GM13976 (cell line): ENCODE results near the gene ANKRD7.

Experiments used
- DNase-seq: peaks from one replicate; pipeline ENCODE4 v3.0.0; 2012; ENCODE audit warnings: low spot score
- in situ Hi-C: fragments of 300-500 bp; cut with MboI; formaldehyde crosslinking; loops from one replicate; pipeline ENCODE4 v1.12.0; 2022; ENCODE audit warnings: low sequenced_read_pairs, mixed read lengths, inconsistent platforms; ENCODE audit not compliant: unreplicated experiment
- TF ChIP-seq, protein P1 (sequence below): IDR thresholded peaks from 2 replicates; pipeline ENCODE4 v1.5.1; 2012; ENCODE audit warnings: borderline replicate concordance, mild to moderate bottlenecking; ENCODE audit not compliant: insufficient read depth; ENCODE audit errors: extremely low read depth, missing control alignments, control extremely low read depth

ANKRD7 gene

DNA sequence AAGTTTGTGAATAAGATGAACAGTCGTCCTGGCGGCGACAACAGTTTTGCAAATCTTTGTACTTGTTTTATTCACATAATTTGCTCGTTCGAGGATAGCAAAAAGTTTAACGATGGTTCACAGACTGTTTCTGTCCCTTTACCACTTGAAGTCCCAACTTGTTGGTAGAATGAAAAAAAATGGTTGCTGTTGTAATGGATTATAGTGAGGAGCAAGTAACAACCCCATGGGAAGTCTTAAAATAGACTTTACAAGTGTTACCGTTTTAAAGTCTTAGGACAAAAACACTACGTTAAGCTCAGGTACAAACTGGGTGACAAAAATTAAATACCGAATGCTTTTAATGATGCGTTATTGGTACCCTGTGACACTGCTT, 40.0 kb upstream of the ANKRD7 start:
- TF ChIP-seq, protein P1, sequence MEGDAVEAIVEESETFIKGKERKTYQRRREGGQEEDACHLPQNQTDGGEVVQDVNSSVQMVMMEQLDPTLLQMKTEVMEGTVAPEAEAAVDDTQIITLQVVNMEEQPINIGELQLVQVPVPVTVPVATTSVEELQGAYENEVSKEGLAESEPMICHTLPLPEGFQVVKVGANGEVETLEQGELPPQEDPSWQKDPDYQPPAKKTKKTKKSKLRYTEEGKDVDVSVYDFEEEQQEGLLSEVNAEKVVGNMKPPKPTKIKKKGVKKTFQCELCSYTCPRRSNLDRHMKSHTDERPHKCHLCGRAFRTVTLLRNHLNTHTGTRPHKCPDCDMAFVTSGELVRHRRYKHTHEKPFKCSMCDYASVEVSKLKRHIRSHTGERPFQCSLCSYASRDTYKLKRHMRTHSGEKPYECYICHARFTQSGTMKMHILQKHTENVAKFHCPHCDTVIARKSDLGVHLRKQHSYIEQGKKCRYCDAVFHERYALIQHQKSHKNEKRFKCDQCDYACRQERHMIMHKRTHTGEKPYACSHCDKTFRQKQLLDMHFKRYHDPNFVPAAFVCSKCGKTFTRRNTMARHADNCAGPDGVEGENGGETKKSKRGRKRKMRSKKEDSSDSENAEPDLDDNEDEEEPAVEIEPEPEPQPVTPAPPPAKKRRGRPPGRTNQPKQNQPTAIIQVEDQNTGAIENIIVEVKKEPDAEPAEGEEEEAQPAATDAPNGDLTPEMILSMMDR, result no peak
- in situ Hi-C loops, result no loop called here
- DNase-seq, result no peak

DNA sequence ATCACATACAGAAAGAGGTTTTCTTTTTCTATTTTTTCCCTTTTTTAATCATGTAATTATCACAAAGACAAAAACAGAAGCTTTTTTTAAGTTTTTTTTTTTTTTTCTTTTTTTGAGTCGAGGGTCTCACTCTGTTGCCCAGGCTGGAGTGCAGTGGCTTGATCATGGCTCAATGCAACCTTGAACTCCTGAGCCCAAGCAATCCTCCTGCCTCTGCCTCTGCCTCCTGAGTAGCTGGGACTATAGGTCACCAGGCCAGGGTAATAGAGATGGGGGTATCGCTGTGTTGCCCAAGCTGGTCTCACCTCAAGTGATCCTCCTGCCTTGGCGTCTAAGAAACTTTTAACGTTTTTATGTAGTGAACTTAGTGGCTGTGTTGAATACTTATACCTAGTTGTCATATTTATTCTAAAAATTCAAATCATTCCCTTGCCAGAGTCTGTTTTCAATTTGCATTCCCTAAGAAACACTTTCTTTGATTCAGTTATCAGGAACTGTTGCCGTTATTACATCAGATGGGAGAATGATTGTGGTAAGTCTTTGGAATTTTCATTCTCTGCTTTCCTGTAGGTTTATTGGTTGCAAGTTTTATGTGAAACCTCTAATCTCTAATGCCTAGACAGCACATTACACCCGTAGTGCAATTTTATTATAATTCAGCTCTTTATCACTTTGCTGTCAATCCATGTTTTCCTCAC, 39.2 kb upstream of the ANKRD7 start:
- TF ChIP-seq, protein P1, result no peak
- in situ Hi-C loops, result no loop called here
- no peak for DNase-seq

DNA sequence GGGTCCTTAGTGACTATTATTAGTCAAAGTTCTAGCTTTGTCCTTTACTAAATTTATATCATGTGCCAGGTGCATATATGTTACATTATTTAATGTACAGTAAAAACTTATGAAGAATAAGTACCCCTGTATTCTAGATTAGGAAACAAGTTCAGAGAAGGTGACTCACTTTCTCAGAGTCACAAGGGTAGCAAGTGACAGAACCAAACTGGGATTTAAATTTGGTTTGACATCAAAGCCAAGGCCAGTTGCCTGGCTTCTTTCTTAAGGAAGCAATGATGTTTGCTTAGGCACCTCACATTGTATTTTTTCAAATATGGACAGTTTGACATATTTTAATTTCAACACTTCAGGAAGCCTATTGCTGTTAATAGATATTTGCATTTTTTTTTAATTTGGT, 38.0 kb upstream of the ANKRD7 start:
- TF ChIP-seq, protein P1, result no peak
- in situ Hi-C loops, result no loop called here

DNA sequence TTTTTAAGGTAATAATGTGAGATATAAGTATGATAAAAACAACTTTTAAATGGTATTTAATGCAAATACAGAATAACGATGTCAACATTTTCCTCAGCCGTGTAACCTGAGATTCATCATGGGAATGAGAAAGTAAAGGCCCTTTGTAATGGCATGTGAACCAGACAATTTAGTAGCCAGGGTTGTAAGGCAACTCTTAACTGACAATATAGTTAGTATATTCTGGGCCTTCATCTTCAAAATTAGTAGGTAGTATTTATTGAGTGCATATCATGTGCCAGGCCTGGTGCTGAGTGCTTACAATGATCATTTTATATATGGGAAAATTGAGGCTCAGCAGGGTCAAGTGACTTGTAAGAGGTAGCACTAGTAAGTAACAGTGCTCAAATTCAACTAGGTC, 29.9 kb upstream of the ANKRD7 start:
- in situ Hi-C loops, result no loop called here
- TF ChIP-seq, protein P1, result no peak
- DNase-seq, result no peak

More for the DNA sequence above, 38.0 kb upstream of the ANKRD7 start:
- no peak for DNase-seq

DNA sequence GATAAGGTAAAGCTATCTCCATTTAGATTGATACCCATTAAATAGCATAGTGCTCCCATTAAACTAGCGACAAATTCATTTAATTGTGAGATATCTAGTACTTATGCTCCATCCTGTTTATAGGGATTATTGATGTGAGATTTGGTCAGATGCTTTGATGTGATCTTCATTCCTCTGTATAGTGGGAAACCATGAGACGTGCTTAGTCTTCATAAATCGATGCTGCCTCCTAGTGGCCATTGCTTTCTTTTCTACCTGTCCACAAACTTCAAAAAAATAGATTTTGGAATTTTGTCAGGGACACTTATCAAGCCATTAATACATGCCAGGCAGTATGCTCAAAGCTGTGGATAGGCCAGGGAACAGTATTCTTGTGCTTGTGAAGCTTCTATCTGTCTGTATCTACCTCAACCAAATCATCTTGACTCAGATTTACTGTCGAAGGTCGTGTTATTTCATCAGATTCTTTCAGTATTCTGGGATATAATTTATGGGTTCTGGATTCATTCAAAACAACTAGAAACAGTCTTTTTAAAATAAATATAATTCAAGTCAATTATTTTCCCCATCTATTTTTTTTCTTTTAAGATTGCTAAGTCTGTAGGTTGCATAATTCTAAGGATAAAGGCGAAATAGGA, 28.5 kb upstream of the ANKRD7 start:
- in situ Hi-C loops, result no loop called here
- TF ChIP-seq, protein P1, result peak; percentile 62
- peak; percentile 21 for DNase-seq

DNA sequence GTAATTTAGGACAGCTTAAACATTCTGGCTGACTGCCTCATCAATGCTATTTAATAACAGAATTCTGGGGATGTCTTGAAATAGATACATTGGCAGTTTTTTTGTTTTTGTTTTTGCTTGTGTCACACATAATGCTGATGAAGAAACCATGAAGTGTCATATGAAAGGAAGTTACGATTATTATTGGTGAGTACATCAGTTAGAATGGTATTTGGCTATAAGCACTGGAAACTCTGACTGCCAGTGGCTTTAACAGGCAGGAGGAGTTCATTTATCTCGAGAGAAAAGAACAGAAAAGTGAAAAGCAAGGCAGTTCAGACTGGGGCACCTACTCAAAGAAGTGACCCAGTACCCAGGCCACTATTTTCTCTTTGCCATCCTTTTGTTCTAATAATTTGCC, 22.4 kb upstream of the ANKRD7 start:
- TF ChIP-seq, protein P1, result no peak
- DNase-seq, result no peak
- in situ Hi-C loops, result no loop called here
